Measurements from ENCODE around the gene SERPINA5. TPM values are rescaled to one million over a fixed set of nuclear protein-coding genes. Genes with fewer than 3 reads are reported as not detected.

Gene SERPINA5
- total and polyA plus RNA-seq, 7 donors: 2.6 to 107 (median 16.3) TPM

- Histone ChIP-seq H3K4me3 (no peak overlapping the region), H3K9me3 (no peaks in the 10 kb centered on the region), H3K36me3 (ENCODE audit: insufficient read depth in 1 of 2, low read depth in 1 of 2) (no peaks in the 10 kb centered on the region), H3K4me1 (no peaks in the 10 kb centered on the region), H3K27ac (no peak overlapping the region), H3K27me3 (ENCODE audit: insufficient read depth in 3 of 3, low read length in 2 of 3) (peaks cover 0 to 4% (median 0%) of the 10 kb centered on the region in 3 donors)
- TF ChIP-seq CTCF (IDR thresholded peaks at IDR 0.05): no peak
- intact Hi-C loops (cut with DNase I): no loop called here
- 53 to 66% (median 58%) methylated on average over 2 of the region's 2 CpGs for WGBS, 3 donors
- peak in 2 of 4 donors; percentile 10 to 19 for ATAC-seq
- no peak for DNase-seq
Observed at GRCh38 chr14:94625353-94625635, 44.1 kb downstream of the SERPINA5 start.

- peaks cover 0 to 4% (median 0%) of the 10 kb centered on the region in 3 donors for H3K27me3 ChIP-seq (ENCODE audit: insufficient read depth in 3 of 3, low read length in 2 of 3)
- ATAC-seq: no peak
- H3K4me3 ChIP-seq: no peak overlapping the region
- intact Hi-C loops (cut with DNase I): no loop called here
- no peaks in the 10 kb centered on the region for H3K4me1 ChIP-seq
- H3K36me3 ChIP-seq (ENCODE audit: insufficient read depth in 1 of 2, low read depth in 1 of 2): no peaks in the 10 kb centered on the region
- 75 to 78% (median 77%) methylated on average over 5 of the region's 5 CpGs for WGBS, 3 donors
- no peak overlapping the region for H3K27ac ChIP-seq
- DNase-seq: no peak
- H3K9me3 ChIP-seq: no peaks in the 10 kb centered on the region
- TF ChIP-seq CTCF (IDR thresholded peaks at IDR 0.05): no peak
Observed at GRCh38 chr14:94628578-94628977, 47.4 kb downstream of the SERPINA5 start.

- intact Hi-C loops (cut with DNase I): no loop called here
- Histone ChIP-seq H3K27me3 (ENCODE audit: insufficient read depth in 3 of 3, low read length in 2 of 3) (no peaks in the 10 kb centered on the region), H3K27ac (no peak overlapping the region), H3K4me1 (no peaks in the 10 kb centered on the region), H3K9me3 (no peaks in the 10 kb centered on the region), H3K36me3 (ENCODE audit: insufficient read depth in 1 of 2, low read depth in 1 of 2) (no peaks in the 10 kb centered on the region), H3K4me3 (no peak overlapping the region)
- no peak for ATAC-seq
- DNase-seq: no peak
- no peak for TF ChIP-seq CTCF (IDR thresholded peaks at IDR 0.05)
- WGBS, 3 donors: 77 to 79% (median 79%) methylated on average over 4 of the region's 4 CpGs
Observed at GRCh38 chr14:94630396-94630795, 49.2 kb downstream of the SERPINA5 start.

- Histone ChIP-seq H3K9me3 (no peaks in the 10 kb centered on the region), H3K27me3 (ENCODE audit: insufficient read depth in 3 of 3, low read length in 2 of 3) (no peaks in the 10 kb centered on the region), H3K36me3 (ENCODE audit: insufficient read depth in 1 of 2, low read depth in 1 of 2) (no peaks in the 10 kb centered on the region), H3K4me3 (no peak overlapping the region), H3K27ac (no peak overlapping the region), H3K4me1 (no peaks in the 10 kb centered on the region)
- 93 to 95% (median 94%) methylated on average over 1 of the region's 1 CpG for WGBS, 3 donors
- DNase-seq (no peak), ATAC-seq (no peak)
- intact Hi-C loops (cut with DNase I): no loop called here
- no peak for TF ChIP-seq CTCF (IDR thresholded peaks at IDR 0.05)
Observed at GRCh38 chr14:94631050-94631449, 49.8 kb downstream of the SERPINA5 start.

- no peaks in the 10 kb centered on the region for H3K27me3 ChIP-seq (ENCODE audit: insufficient read depth in 3 of 3, low read length in 2 of 3)
- no peak for TF ChIP-seq CTCF (IDR thresholded peaks at IDR 0.05)
- no peaks in the 10 kb centered on the region for H3K36me3 ChIP-seq (ENCODE audit: insufficient read depth in 1 of 2, low read depth in 1 of 2)
- ATAC-seq (no peak), DNase-seq (no peak)
- WGBS, 3 donors: 82 to 89% (median 86%) methylated on average over 7 of the region's 7 CpGs
- H3K4me1 ChIP-seq: no peaks in the 10 kb centered on the region
- no peak overlapping the region for H3K4me3 ChIP-seq
- intact Hi-C loops (cut with DNase I): no loop called here
- no peaks in the 10 kb centered on the region for H3K9me3 ChIP-seq
- no peak overlapping the region for H3K27ac ChIP-seq
Observed at GRCh38 chr14:94631536-94632304, 50.5 kb downstream of the SERPINA5 start.

Data from psoas muscle (tissue), 8 donors.